NCI-H128 (cell line): Measurements from ENCODE around the gene CDH4.

ENCODE experiments used
- DNase-seq: peaks from one replicate; lab custom pipeline; 2025; ENCODE audit not compliant: unreplicated experiment; lab: John Stamatoyannopoulos, UW

Gene CDH4

GRCh38 chr20:61769286-61769832 lies 517.3 kb downstream of the CDH4 start:
- DNase-seq = no peak

DNA sequence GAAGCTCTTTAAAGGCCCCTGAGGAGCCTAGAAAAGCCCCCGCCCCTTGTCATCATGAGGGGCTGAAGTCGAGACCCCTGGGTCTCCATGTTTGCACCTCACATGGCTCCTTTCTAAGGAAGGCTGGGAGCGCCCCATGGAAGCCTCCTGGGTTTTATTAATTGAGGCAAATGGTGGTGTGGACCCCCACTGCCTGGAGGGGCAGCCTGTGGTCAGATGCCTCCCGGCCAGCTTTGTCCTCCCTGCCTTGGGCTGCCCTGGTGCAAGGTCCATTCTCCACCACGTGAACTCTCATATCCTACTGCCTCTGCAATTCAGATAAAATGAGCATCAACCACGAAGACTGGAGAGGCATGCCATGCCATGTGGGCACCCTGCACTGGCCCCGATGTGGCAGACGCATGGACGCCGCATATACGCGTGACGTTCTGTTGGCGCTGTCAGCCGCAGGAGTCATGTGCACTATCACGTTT lies 518.1 kb downstream of the CDH4 start:
- no peak for DNase-seq

- no peak for DNase-seq
Observed at GRCh38 chr20:61771805-61772350, 519.8 kb downstream of the CDH4 start.

DNA sequence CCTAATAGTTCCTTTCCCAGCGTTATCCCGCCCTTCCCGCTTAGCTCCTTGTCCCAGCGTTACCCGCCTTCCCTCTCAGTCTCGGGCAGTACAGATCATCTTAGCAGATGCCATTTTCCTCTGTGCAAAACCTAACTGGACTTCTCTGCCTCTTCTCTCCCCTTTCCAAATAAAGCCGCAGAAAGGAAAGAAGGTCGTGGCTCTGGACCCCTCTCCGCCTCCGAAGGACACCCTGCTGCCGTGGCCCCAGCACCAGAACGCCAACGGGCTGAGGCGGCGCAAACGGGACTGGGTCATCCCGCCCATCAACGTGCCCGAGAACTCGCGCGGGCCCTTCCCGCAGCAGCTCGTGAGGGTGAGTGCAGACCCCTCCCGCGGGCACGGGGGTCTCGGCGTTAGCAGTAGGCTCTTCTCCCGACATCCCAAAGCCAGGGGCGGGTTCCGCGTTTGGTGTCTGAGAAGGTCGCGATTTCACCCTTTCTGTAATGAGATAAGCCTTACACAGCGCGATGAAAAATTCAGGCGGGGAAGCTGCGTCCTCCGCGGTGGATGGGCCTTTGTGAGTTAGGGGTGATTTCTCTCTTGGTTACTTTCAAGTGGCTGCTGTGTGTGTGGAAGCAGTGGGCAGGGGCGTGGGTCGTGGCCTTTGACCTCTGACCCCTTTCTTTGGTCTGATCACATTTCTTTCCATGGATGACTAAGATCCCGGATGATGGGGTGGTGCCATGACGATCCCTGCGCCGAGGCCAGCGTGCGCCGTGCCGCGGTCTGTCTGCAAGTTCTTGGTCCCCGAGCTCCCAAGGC lies 521.0 kb downstream of the CDH4 start:
- no peak for DNase-seq

DNA sequence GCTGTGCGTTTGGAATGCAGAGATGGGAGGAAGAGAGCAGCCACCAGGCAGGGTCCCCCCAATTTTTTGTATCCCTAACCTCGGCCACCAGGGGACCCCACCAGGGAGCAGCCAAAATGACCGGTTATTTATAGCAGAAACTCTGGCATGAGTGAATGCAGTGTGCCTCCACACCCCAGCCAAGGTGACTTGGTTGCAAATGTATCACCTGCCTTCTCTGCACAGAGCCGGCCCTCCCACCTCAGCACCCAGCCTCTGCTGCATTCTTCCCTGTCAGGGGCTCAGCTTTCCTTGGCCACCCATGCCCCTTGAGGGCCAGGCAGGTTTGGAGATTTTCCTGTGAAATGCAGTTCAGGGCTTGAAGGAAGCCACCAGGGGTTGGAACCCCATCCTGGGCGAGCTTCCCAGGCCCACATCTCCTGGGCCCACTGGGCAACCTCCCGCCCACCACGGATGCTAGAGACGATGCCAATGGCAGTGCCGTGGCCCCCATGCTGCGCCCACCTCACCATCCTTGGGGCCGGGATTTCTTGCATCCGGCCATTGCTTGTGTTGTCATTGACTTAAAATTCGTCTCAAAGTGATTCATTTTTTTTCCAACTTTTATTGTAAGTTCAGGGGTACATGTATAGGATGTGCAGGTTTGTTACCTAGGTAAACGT lies 522.0 kb downstream of the CDH4 start:
- no peak for DNase-seq

DNA sequence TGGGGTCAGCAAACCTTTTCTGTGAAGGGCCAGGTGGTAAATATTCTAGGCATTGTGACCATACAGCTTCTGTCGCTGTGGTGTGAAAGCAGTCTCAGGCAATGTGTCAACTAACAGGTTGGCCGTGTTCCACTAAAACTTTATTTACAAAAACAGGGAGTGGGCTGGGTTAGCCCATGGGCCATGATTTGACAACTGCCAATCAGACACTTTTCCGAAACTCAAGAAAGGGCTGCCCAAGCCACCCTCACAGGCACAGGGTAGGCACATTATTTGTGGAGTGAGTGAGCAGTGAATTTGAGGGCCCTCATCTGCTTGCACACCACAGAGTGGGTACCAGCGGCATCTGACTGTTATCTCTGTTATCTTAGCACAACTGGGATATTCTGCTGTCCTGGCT lies 523.4 kb downstream of the CDH4 start:
- DNase-seq = no peak

DNA sequence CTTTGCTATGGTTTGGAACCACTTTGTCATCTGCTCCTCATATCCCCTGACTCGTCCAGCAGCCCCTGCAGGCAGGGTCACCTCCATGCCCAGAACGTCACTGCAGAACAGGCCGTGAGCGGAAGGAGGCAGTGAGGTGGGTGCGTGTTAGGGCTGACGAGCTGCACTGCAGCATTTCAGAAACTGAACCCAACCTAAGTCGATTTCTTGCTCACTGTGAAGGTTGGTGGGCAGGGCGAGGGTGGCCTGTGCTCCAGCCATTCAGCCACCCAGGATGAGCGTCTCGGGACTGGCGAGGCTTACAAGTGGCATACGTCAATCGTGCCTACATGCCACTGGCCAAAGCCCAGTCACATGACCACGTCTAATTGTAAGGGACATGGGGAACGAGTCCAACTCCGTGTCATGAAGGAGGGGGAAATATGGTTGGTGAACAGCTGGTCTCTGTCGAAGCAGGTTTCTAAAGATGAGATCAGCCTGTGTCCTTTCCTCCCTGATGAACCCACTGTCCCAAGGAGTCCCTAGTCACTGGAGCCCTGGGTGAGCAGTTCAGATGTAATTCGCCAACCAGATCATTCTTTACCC lies 524.5 kb downstream of the CDH4 start:
- no peak for DNase-seq

GRCh38 chr20:61777773-61778494 lies 525.9 kb downstream of the CDH4 start:
- DNase-seq = no peak

DNA sequence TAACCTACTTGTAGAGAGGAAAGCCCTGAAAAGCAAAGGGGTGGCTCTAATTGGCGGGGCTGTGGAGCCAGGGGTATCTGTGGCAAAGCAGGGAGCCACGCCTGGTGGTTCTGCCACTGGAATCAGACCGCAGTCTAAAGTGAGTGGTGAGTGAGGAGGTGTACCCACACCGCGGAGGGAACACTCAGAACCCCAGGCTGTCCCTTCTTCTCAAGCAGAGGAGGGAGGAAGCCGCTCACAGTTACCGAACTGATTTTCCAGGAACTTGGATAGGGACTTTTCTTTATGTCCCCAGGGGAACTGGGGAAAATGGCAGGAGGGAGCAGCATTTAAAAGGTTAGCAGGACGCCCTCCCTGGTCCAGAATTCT lies 526.4 kb downstream of the CDH4 start:
- no peak for DNase-seq

GRCh38 chr20:61779176-61779965 lies 527.3 kb downstream of the CDH4 start:
- no peak for DNase-seq

DNA sequence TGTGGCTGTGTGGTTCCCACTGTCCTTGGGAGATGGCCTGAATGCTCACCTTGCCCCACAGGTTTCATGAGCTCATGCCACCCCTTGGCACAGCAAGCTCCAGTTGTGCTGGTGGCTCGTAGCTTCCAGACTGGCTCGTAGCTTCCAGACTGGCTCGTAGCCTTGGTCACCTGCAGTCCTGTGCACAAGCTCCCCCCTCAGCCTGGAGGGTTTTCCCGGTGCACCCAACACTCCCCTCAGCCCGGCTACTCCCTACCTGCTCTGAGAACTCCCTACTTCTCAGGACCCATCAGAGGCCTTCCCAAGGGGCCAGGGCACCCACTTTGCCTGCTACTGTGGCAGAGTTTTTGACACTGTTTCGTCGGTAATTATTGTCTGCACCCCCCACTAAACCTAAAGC lies 528.0 kb downstream of the CDH4 start:
- DNase-seq = no peak

- DNase-seq = no peak
Observed at GRCh38 chr20:61784801-61785566, 532.9 kb downstream of the CDH4 start.

GRCh38 chr20:61785567-61785816 lies 533.4 kb downstream of the CDH4 start:
- DNase-seq = no peak

- no peak for DNase-seq
Observed at GRCh38 chr20:61786230-61786629, 534.2 kb downstream of the CDH4 start.

- no peak for DNase-seq
Observed at GRCh38 chr20:61788343-61788742, 536.3 kb downstream of the CDH4 start.

- no peak for DNase-seq
Observed at GRCh38 chr20:61789329-61789728, 537.3 kb downstream of the CDH4 start.

- DNase-seq = no peak
Observed at GRCh38 chr20:61790116-61790827, 538.2 kb downstream of the CDH4 start.

DNA sequence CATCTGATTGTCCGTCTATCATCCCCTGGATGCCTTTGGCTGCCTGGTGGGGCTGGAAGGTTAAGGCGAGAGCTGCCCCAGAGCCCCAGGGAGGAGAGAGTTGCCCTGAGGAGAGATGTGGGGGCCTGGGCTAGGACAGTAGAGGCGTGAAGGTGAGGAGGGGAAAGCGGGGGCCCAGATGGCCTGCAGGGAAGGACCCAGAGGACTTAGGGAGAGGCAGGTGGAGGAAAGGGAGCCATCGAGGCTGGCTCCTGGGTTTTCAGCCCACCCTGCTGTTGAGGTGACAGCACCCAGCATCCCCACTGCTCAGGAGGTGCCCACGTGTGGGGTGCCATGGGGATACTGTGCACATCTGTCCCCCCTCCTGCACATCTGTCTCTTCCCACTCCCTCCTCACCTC lies 539.9 kb downstream of the CDH4 start:
- DNase-seq = no peak
